ENCODE results near the gene ECHS1. TPM values are rescaled to one million over a fixed set of nuclear protein-coding genes. Genes with fewer than 3 reads are reported as not detected.

Gene ECHS1
- total and polyA plus RNA-seq, 9 of the 15 experiments (the other 6 are each of a cell fraction or from before 2014, with no cell fraction given), result 16.6 to 100 (median 68.1) TPM

Small RNAs within 50 kb of the gene (microRNA-seq; reads per million reads assigned to microRNA genes)
- 14.4 reads per million, percentile 61 among the genes with 10 or more reads in this experiment for gene MIR3944 (ENCODE audit: borderline microRNAs expressed)

Small RNAs within 50 kb of the gene (small RNA-seq; reads per million reads assigned to genes)
- gene AL360181.4 (not detected), gene BANF1P2 (not detected), gene MIR3944 (0.88 reads per million, percentile 53 among the genes with 10 or more reads in this experiment)

Other genes with a start within 250 kb of the ECHS1 start
Only the 7 nearest of the 15 such genes appear.
- 36.3 and 44.4 TPM in 2 replicates for gene ZNF511, start 64.4 kb downstream of the ECHS1 start, total RNA-seq (2014; rRNA removed)
- gene ZNF511, start 64.4 kb downstream of the ECHS1 start, total RNA-seq (2014; rRNA removed; fragmentation: Illumina TruSeq; extraction: Trizol), result 19.2 and 24.5 TPM in 2 replicates
- gene ZNF511, start 64.4 kb downstream of the ECHS1 start, total RNA-seq (2015; rRNA removed; fragmentation: Illumina TruSeq; extraction: Trizol), result 46.6 and 48.8 TPM in 2 replicates
- gene ZNF511, start 64.4 kb downstream of the ECHS1 start, total RNA-seq (2021), result 69.3 and 72.9 TPM in 2 replicates
- 37.3 and 40.1 TPM in 2 replicates for gene ZNF511, start 64.4 kb downstream of the ECHS1 start, polyA plus RNA-seq (2011; rRNA removed)
- gene ZNF511, start 64.4 kb downstream of the ECHS1 start, polyA plus RNA-seq (2014; fragmentation: Illumina TruSeq; extraction: Trizol), result 47.2 and 51.8 TPM in 2 replicates
- gene ZNF511, start 64.4 kb downstream of the ECHS1 start, polyA plus RNA-seq (2014; fragmentation: Nextera tagmentation; extraction: Ambion mirVana), result 1 to 10 TPM in 1 of 2 experiments, under 1 TPM in 1; 0.61 to 3.7 TPM
- 57.4 TPM in 2 replicates for gene ZNF511, start 64.4 kb downstream of the ECHS1 start, polyA plus RNA-seq (2014; rRNA removed)
- gene CALY, start 36.5 kb downstream of the ECHS1 start, total RNA-seq (2014; rRNA removed), result 0.04 TPM in 1 of 2 replicates, not detected in the other
- gene CALY, start 36.5 kb downstream of the ECHS1 start, total RNA-seq (2014; rRNA removed; fragmentation: Illumina TruSeq; extraction: Trizol), result not detected in 2 replicates
- not detected in 2 replicates for gene CALY, start 36.5 kb downstream of the ECHS1 start, total RNA-seq (2015; rRNA removed; fragmentation: Illumina TruSeq; extraction: Trizol)
- gene CALY, start 36.5 kb downstream of the ECHS1 start, total RNA-seq (2021), result not detected in 2 replicates
- gene CALY, start 36.5 kb downstream of the ECHS1 start, polyA plus RNA-seq (2011; rRNA removed), result not detected in 2 replicates
- not detected in 2 replicates for gene CALY, start 36.5 kb downstream of the ECHS1 start, polyA plus RNA-seq (2014; fragmentation: Illumina TruSeq; extraction: Trizol)
- gene CALY, start 36.5 kb downstream of the ECHS1 start, polyA plus RNA-seq (2014; fragmentation: Nextera tagmentation; extraction: Ambion mirVana), result not detected
- not detected in 2 replicates for gene CALY, start 36.5 kb downstream of the ECHS1 start, polyA plus RNA-seq (2014; rRNA removed)
- gene PRAP1, start 26.0 kb downstream of the ECHS1 start, total RNA-seq (2014; rRNA removed), result not detected in 2 replicates
- gene PRAP1, start 26.0 kb downstream of the ECHS1 start, total RNA-seq (2014; rRNA removed; fragmentation: Illumina TruSeq; extraction: Trizol), result not detected in 2 replicates
- not detected in 2 replicates for gene PRAP1, start 26.0 kb downstream of the ECHS1 start, total RNA-seq (2015; rRNA removed; fragmentation: Illumina TruSeq; extraction: Trizol)
- gene PRAP1, start 26.0 kb downstream of the ECHS1 start, total RNA-seq (2021), result not detected in 2 replicates
- not detected in 2 replicates for gene PRAP1, start 26.0 kb downstream of the ECHS1 start, polyA plus RNA-seq (2011; rRNA removed)
- gene PRAP1, start 26.0 kb downstream of the ECHS1 start, polyA plus RNA-seq (2014; fragmentation: Illumina TruSeq; extraction: Trizol), result not detected in 2 replicates
- not detected for gene PRAP1, start 26.0 kb downstream of the ECHS1 start, polyA plus RNA-seq (2014; fragmentation: Nextera tagmentation; extraction: Ambion mirVana)
- 0.16 TPM in 1 of 2 replicates, not detected in the other for gene PRAP1, start 26.0 kb downstream of the ECHS1 start, polyA plus RNA-seq (2014; rRNA removed)
- gene FUOM, start 15.3 kb downstream of the ECHS1 start, total RNA-seq (2014; rRNA removed), result 89.7 and 91.1 TPM in 2 replicates
- gene FUOM, start 15.3 kb downstream of the ECHS1 start, total RNA-seq (2014; rRNA removed; fragmentation: Illumina TruSeq; extraction: Trizol), result 8.6 and 14.0 TPM in 2 replicates
- 26.7 and 27.0 TPM in 2 replicates for gene FUOM, start 15.3 kb downstream of the ECHS1 start, total RNA-seq (2015; rRNA removed; fragmentation: Illumina TruSeq; extraction: Trizol)
- 47.8 and 61.2 TPM in 2 replicates for gene FUOM, start 15.3 kb downstream of the ECHS1 start, total RNA-seq (2021)
- gene FUOM, start 15.3 kb downstream of the ECHS1 start, polyA plus RNA-seq (2011; rRNA removed), result 27.4 and 31.3 TPM in 2 replicates
- 20.4 and 34.6 TPM in 2 replicates for gene FUOM, start 15.3 kb downstream of the ECHS1 start, polyA plus RNA-seq (2014; fragmentation: Illumina TruSeq; extraction: Trizol)
- gene FUOM, start 15.3 kb downstream of the ECHS1 start, polyA plus RNA-seq (2014; fragmentation: Nextera tagmentation; extraction: Ambion mirVana), result 10 to 100 TPM in 1 of 2 experiments, 1 to 10 TPM in 1; 1.8 to 14.4 TPM
- gene FUOM, start 15.3 kb downstream of the ECHS1 start, polyA plus RNA-seq (2014; rRNA removed), result 96.1 and 108 TPM in 2 replicates
- 4.9 and 8.7 TPM in 2 replicates for gene PAOX, start 5.9 kb upstream of the ECHS1 start, total RNA-seq (2014; rRNA removed)
- gene PAOX, start 5.9 kb upstream of the ECHS1 start, total RNA-seq (2014; rRNA removed; fragmentation: Illumina TruSeq; extraction: Trizol), result 1.1 and 1.6 TPM in 2 replicates
- 2.6 and 2.8 TPM in 2 replicates for gene PAOX, start 5.9 kb upstream of the ECHS1 start, total RNA-seq (2015; rRNA removed; fragmentation: Illumina TruSeq; extraction: Trizol)
- 6.0 and 6.4 TPM in 2 replicates for gene PAOX, start 5.9 kb upstream of the ECHS1 start, total RNA-seq (2021)
- 4.2 and 4.3 TPM in 2 replicates for gene PAOX, start 5.9 kb upstream of the ECHS1 start, polyA plus RNA-seq (2011; rRNA removed)
- 1.4 and 2.0 TPM in 2 replicates for gene PAOX, start 5.9 kb upstream of the ECHS1 start, polyA plus RNA-seq (2014; fragmentation: Illumina TruSeq; extraction: Trizol)
- 1 to 10 TPM in 1 of 2 experiments, under 1 TPM in 1; 0.80 to 1.7 TPM for gene PAOX, start 5.9 kb upstream of the ECHS1 start, polyA plus RNA-seq (2014; fragmentation: Nextera tagmentation; extraction: Ambion mirVana)
- gene PAOX, start 5.9 kb upstream of the ECHS1 start, polyA plus RNA-seq (2014; rRNA removed), result 5.1 and 5.4 TPM in 2 replicates
- 11.6 and 16.9 TPM in 2 replicates for gene MTG1, start 20.8 kb upstream of the ECHS1 start, total RNA-seq (2014; rRNA removed)
- gene MTG1, start 20.8 kb upstream of the ECHS1 start, total RNA-seq (2014; rRNA removed; fragmentation: Illumina TruSeq; extraction: Trizol), result 10.1 and 13.8 TPM in 2 replicates
- 13.8 and 15.4 TPM in 2 replicates for gene MTG1, start 20.8 kb upstream of the ECHS1 start, total RNA-seq (2015; rRNA removed; fragmentation: Illumina TruSeq; extraction: Trizol)
- 18.1 and 18.2 TPM in 2 replicates for gene MTG1, start 20.8 kb upstream of the ECHS1 start, total RNA-seq (2021)
- gene MTG1, start 20.8 kb upstream of the ECHS1 start, polyA plus RNA-seq (2011; rRNA removed), result 24.1 and 27.1 TPM in 2 replicates
- 19.5 and 22.1 TPM in 2 replicates for gene MTG1, start 20.8 kb upstream of the ECHS1 start, polyA plus RNA-seq (2014; fragmentation: Illumina TruSeq; extraction: Trizol)
- 1 to 10 TPM; 2.8 to 3.0 TPM for gene MTG1, start 20.8 kb upstream of the ECHS1 start, polyA plus RNA-seq (2014; fragmentation: Nextera tagmentation; extraction: Ambion mirVana)
- 23.0 and 28.2 TPM in 2 replicates for gene MTG1, start 20.8 kb upstream of the ECHS1 start, polyA plus RNA-seq (2014; rRNA removed)
- gene SPRN, start 51.3 kb upstream of the ECHS1 start, total RNA-seq (2014; rRNA removed), result not detected in 2 replicates
- gene SPRN, start 51.3 kb upstream of the ECHS1 start, total RNA-seq (2014; rRNA removed; fragmentation: Illumina TruSeq; extraction: Trizol), result not detected in 2 replicates
- gene SPRN, start 51.3 kb upstream of the ECHS1 start, total RNA-seq (2015; rRNA removed; fragmentation: Illumina TruSeq; extraction: Trizol), result not detected in 2 replicates
- not detected in 2 replicates for gene SPRN, start 51.3 kb upstream of the ECHS1 start, total RNA-seq (2021)
- not detected in 2 replicates for gene SPRN, start 51.3 kb upstream of the ECHS1 start, polyA plus RNA-seq (2011; rRNA removed)
- gene SPRN, start 51.3 kb upstream of the ECHS1 start, polyA plus RNA-seq (2014; fragmentation: Illumina TruSeq; extraction: Trizol), result not detected in 2 replicates
- under 1 TPM in 1 of 2 experiments, not detected in 1; 0.04 TPM for gene SPRN, start 51.3 kb upstream of the ECHS1 start, polyA plus RNA-seq (2014; fragmentation: Nextera tagmentation; extraction: Ambion mirVana)
- gene SPRN, start 51.3 kb upstream of the ECHS1 start, polyA plus RNA-seq (2014; rRNA removed), result not detected in 2 replicates